Stromal cell of bone marrow (primary cell): Measurements from ENCODE around the gene NHERF1.

ENCODE experiments used
- DNase-seq: peaks from one replicate; pipeline ENCODE4 v3.0.0-alpha.2; 2012; ENCODE audit warnings: low read depth

Gene NHERF1

GRCh38 chr17:74748529-74749278, at the start of gene NHERF1:
TSS of gene NHERF1 (plus strand) at chr17:74748628. CDS start at chr17:74748847, 219 bp downstream.
- peak; percentile 88 for DNase-seq

- DNase-seq: no peak
Observed at GRCh38 chr17:74699236-74699635, 49.2 kb upstream of the NHERF1 start.

GRCh38 chr17:74702116-74702871, 46.1 kb upstream of the NHERF1 start:
- DNase-seq: no peak

GRCh38 chr17:74703311-74703710, 45.1 kb upstream of the NHERF1 start:
- DNase-seq: no peak

GRCh38 chr17:74704544-74704943, 43.9 kb upstream of the NHERF1 start:
- no peak for DNase-seq

- DNase-seq: no peak
Observed at GRCh38 chr17:74711058-74711824, 37.2 kb upstream of the NHERF1 start.

GRCh38 chr17:74712301-74712700, 36.1 kb upstream of the NHERF1 start:
- DNase-seq: no peak

GRCh38 chr17:74712756-74713155, 35.7 kb upstream of the NHERF1 start, which contains the start of gene CD300LF:
TSS of gene CD300LF (minus strand) at chr17:74712923. CDS start at chr17:74712866, 57 bp downstream.
- no peak for DNase-seq

GRCh38 chr17:74713171-74713755, 35.2 kb upstream of the NHERF1 start:
- DNase-seq: no peak

GRCh38 chr17:74715144-74715543, 33.3 kb upstream of the NHERF1 start:
- no peak for DNase-seq

- DNase-seq: no peak
Observed at GRCh38 chr17:74720506-74720905, 27.9 kb upstream of the NHERF1 start.

GRCh38 chr17:74722782-74723181, 25.6 kb upstream of the NHERF1 start:
- no peak for DNase-seq

- DNase-seq: no peak
Observed at GRCh38 chr17:74723891-74724290, 24.5 kb upstream of the NHERF1 start.

- DNase-seq: no peak
Observed at GRCh38 chr17:74725111-74725510, 23.3 kb upstream of the NHERF1 start.

- no peak for DNase-seq
Observed at GRCh38 chr17:74728033-74728701, 20.3 kb upstream of the NHERF1 start.

- DNase-seq: no peak
Observed at GRCh38 chr17:74728702-74729075, 19.7 kb upstream of the NHERF1 start.

- no peak for DNase-seq
Observed at GRCh38 chr17:74729368-74729767, 19.1 kb upstream of the NHERF1 start.

GRCh38 chr17:74729866-74730265, 18.6 kb upstream of the NHERF1 start:
- DNase-seq: no peak

- no peak for DNase-seq
Observed at GRCh38 chr17:74730491-74731346, 17.7 kb upstream of the NHERF1 start.

GRCh38 chr17:74731347-74731605, 17.2 kb upstream of the NHERF1 start:
- DNase-seq: no peak
